ENCODE measurements around the gene ATP13A3.

The ATP13A3 gene

DNA sequence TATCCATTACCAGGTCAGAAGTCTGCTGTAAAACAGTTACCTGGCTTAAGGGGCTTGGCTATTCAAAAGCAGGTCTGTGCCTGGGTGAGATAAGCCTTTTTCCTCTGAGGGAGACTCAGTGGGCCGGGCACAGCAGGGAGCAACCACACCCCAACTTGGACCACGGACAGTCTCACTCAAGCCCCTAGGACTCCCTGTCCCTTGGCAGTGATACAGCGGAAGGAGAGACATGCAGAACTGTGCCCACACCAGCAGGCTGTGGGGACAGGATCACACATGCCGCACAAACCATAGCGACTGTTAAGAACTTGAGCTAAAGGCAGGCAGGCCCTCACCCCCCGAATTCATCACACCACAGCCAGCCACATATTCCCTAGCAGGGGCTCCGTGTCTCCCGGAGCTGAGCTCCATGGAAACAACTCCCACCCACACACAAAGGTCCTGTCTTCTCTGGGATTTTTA is 84.9 kb downstream of the ATP13A3 start:
- no peak overlapping the region for H3K4me3 ChIP-seq (ENCODE audit: low read length)
- no peak for DNase-seq (ENCODE audit: low read depth)
- TF ChIP-seq, protein P1, sequence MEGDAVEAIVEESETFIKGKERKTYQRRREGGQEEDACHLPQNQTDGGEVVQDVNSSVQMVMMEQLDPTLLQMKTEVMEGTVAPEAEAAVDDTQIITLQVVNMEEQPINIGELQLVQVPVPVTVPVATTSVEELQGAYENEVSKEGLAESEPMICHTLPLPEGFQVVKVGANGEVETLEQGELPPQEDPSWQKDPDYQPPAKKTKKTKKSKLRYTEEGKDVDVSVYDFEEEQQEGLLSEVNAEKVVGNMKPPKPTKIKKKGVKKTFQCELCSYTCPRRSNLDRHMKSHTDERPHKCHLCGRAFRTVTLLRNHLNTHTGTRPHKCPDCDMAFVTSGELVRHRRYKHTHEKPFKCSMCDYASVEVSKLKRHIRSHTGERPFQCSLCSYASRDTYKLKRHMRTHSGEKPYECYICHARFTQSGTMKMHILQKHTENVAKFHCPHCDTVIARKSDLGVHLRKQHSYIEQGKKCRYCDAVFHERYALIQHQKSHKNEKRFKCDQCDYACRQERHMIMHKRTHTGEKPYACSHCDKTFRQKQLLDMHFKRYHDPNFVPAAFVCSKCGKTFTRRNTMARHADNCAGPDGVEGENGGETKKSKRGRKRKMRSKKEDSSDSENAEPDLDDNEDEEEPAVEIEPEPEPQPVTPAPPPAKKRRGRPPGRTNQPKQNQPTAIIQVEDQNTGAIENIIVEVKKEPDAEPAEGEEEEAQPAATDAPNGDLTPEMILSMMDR (conservative IDR thresholded peaks at IDR 0.05; ENCODE audit: low read length) = no peak

DNA sequence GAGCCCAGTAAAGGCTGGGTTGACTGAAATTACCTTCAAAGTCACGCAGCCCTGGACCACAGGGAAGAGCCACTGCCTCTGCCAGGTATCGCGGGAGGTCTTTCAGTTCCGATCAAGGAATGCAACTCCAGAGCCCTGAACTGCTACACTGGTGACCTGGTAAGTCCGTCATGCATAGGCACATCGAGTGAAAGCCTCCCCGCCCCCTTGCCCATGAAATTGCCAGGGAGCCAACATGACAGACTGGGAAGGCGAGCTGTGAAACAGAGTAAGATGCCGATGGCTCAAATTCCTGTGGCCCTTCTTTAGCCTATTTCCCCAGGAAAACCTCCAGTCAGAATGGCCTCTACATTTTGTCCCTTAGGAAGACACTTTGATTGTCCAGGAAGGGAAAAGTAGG is 85.5 kb downstream of the ATP13A3 start:
- no peak overlapping the region for H3K4me3 ChIP-seq (ENCODE audit: low read length)
- TF ChIP-seq, protein P1 (conservative IDR thresholded peaks at IDR 0.05; ENCODE audit: low read length) = no peak
- no peak for DNase-seq (ENCODE audit: low read depth)

DNA sequence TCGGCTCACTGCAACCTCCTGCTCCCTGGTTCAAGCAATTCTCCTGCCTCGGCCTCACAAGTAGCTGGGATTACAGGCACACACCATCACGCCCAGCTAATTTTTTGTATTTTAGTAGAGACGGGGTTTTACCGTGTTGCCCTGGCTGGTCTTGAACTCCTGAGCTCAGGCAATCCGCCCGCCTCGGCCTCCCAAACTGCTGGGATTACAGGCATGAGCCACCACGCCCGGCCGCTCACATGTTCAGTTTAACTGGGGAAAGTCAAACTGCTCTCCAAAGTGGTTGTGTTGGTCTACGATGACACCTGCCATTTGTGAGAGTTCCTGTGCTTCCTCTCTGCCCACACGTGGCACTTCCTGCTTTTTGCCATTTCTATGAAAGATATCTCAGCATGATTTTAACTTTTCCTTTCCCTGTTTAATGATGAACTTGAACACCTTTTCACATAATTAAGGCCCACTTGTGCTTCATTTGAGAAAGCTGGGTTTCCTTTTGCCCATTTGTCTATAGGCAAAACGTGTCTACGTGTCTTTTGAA is 86.9 kb downstream of the ATP13A3 start:
- TF ChIP-seq, protein P1 (conservative IDR thresholded peaks at IDR 0.05; ENCODE audit: low read length) = no peak
- no peak for DNase-seq (ENCODE audit: low read depth)
- no peak overlapping the region for H3K4me3 ChIP-seq (ENCODE audit: low read length)

- TF ChIP-seq, protein P1 (conservative IDR thresholded peaks at IDR 0.05; ENCODE audit: low read length) = no peak
- H3K4me3 ChIP-seq (ENCODE audit: low read length) = no peak within 1 kb of the TSS; the same call in 1 of the 2 replicates
- DNase-seq (ENCODE audit: low read depth) = no peak
Observed at GRCh38 chr3:194399166-194399565, 87.6 kb downstream of the ATP13A3 start, which contains the start of gene GP5. Gene GP5, minus strand, starts transcription at chr3:194399266. Its CDS starts 984 bp downstream, at chr3:194398282.

DNA sequence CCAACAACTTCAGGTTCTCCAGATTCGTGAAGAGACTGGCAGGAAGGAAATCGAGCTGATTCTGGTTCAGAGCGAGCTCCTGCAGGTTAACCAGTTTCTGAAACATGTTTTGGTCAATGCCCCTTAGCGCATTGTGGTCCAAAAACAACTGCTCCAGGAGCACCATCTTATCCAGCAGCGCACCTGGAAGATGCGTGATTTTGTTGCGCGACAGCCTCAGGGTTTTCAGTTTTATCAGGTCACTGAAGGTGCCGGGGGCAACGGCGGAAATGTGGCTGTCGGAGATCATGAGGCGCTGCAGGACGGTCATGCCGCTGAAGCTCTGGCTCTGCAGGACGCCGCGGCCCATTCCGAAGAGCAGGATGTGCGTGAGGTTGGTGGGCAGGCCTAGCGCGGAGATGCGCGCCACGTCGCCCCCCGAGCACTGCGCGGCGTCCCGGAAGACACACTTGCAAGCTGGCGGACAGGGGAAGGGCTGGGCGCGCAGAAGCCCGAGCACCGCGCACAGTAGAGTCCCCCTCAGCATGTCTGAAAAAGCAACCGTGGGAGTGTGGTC is 89.0 kb downstream of the ATP13A3 start:
- DNase-seq (ENCODE audit: low read depth) = no peak
- H3K4me3 ChIP-seq (ENCODE audit: low read length) = no peak overlapping the region; the same call in 1 of the 2 replicates
- TF ChIP-seq, protein P1 (conservative IDR thresholded peaks at IDR 0.05; ENCODE audit: low read length) = no peak

DNA sequence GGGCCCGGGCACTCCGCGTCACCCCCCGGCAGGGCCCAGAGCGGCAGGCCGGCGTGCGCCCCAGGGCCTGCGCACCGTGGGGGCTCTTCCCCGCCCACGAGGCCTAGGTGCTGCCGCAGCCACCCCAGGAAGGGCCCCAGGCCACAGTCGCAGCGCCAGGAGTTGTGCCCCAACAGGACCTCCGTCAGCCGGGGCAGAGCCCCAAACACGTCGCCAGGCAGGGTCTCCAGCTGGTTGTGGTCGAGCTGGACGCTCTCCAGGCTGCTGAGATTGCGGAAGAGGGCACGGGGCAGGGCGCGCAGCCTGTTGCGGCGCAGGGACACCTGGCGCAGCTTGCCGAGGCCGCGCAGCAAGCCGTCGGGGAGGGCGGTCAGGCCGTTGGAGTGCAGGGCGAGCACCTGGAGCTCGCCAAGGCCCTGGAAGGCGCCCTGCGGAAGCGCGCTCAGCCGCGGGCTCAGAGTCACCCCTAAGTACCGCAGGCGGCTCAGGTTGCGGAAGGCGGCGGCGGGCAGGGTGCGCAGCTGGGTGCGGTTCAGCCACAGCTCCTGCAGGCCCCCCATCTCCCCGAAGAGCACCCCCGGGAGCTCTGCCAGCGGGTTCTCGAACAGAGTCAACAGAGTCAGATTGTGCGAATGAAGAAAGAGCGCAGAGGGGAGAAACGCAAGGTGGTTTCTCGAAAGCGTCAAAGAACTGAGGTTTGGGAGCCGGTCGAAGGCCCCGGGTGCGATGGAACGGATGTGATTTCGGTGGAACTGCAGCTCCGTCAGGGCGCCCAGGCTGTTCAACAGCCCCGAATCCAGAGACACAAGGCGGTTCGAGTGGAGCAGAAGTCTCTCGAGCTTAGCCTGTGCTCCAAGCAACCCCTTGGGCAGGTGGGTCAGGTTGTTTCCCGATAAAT is 89.7 kb downstream of the ATP13A3 start:
- TF ChIP-seq, protein P1 (conservative IDR thresholded peaks at IDR 0.05; ENCODE audit: low read length) = no peak
- no peak for DNase-seq (ENCODE audit: low read depth)

More for the DNA sequence above, 89.7 kb downstream of the ATP13A3 start:
- H3K4me3 ChIP-seq (ENCODE audit: low read length) = no peak overlapping the region
